ENCODE data around the gene CASP8AP2. TPM values are rescaled to one million over a fixed set of nuclear protein-coding genes. Genes with fewer than 3 reads are reported as not detected.

Gene CASP8AP2
- total and polyA plus RNA-seq, 2 donors (not counting 1 experiment from before 2014, with no cell fraction given): 10.8 to 13.4 TPM

DNA sequence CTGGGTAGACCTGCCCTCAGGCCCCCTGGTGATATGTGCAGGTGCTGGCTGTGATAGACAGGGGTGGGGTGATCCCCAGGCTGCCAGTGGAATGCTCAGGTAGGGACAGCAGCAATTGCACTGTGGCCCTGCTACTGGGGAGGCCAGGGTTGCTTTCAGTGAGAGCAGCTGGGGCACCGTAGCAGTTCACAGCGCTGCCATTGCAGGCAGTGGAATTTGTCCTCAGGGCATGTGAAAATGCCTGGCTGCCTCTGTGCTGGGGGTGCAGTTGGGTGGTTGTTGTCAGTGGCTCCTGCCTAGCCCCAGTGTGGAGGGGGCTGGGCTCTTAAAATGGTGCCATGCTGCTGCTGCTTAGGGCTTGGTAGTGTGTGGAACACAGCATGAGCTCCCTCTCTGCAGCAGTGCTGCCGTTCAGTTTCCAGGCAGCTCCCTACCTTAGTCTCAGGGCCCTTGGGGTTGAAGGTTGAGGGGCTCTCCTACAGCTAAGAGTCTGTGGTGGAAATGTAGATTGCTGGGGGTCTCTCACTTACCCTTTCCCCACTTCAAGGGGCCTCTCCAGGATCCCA lies 88.2 kb downstream of the CASP8AP2 start:
- H3K4me3 ChIP-seq (replicated peaks in 1 of 4; ENCODE audit: control extremely low read depth in 1 of 4, insufficient read depth in 1 of 4, low read depth in 3 of 4, low read length in 4 of 4): no peak overlapping the region
- DNase-seq (ENCODE audit: low read depth in 2 of 2): no peak
- no peak overlapping the region for H3K9ac ChIP-seq (ENCODE audit: insufficient read depth, low read length)
- H3K36me3 ChIP-seq (ENCODE audit: control insufficient read depth, insufficient read depth, low read length): no peaks in the 10 kb centered on the region
- no peaks in the 10 kb centered on the region for H3K79me2 ChIP-seq (ENCODE audit: control insufficient read depth, insufficient read depth, low read length)
- H3K4me2 ChIP-seq (ENCODE audit: extremely low read depth, insufficient read depth, low read length): no peak overlapping the region
- H3K27ac ChIP-seq (ENCODE audit: insufficient read depth, low read length): no peak overlapping the region
- H2AFZ ChIP-seq (ENCODE audit: low read length): no peak overlapping the region
- no peaks in the 10 kb centered on the region for H3K4me1 ChIP-seq (ENCODE audit: control insufficient read depth, extremely low read depth, insufficient read depth, low read length)
- TF ChIP-seq, protein P1, sequence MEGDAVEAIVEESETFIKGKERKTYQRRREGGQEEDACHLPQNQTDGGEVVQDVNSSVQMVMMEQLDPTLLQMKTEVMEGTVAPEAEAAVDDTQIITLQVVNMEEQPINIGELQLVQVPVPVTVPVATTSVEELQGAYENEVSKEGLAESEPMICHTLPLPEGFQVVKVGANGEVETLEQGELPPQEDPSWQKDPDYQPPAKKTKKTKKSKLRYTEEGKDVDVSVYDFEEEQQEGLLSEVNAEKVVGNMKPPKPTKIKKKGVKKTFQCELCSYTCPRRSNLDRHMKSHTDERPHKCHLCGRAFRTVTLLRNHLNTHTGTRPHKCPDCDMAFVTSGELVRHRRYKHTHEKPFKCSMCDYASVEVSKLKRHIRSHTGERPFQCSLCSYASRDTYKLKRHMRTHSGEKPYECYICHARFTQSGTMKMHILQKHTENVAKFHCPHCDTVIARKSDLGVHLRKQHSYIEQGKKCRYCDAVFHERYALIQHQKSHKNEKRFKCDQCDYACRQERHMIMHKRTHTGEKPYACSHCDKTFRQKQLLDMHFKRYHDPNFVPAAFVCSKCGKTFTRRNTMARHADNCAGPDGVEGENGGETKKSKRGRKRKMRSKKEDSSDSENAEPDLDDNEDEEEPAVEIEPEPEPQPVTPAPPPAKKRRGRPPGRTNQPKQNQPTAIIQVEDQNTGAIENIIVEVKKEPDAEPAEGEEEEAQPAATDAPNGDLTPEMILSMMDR (conservative IDR thresholded peaks at IDR 0.05 in 1 of 2, IDR thresholded peaks at IDR 0.05 in 1 of 2; ENCODE audit: low read depth in 1 of 2, low read length in 2 of 2): no peak
- no peak for TF ChIP-seq EZH2 (IDR thresholded peaks at IDR 0.05; ENCODE audit: low read length, missing control alignments)
- no peaks in the 10 kb centered on the region for H4K20me1 ChIP-seq (ENCODE audit: control insufficient read depth, extremely low read depth, insufficient read depth, low read length)
- H3K27me3 ChIP-seq (ENCODE audit: control insufficient read depth, insufficient read depth, low read length): peaks cover 3% of the 10 kb centered on the region
- H3K9me3 ChIP-seq (ENCODE audit: control insufficient read depth, insufficient read depth, low read depth, low read length): no peaks in the 10 kb centered on the region

Other genes with a start within 250 kb of the CASP8AP2 start
- gene LYRM2, start 191.1 kb upstream of the CASP8AP2 start, total RNA-seq: 23.4 and 27.4 TPM in 2 replicates
- 57.4 and 66.1 TPM in 2 replicates for gene LYRM2, start 191.1 kb upstream of the CASP8AP2 start, polyA plus RNA-seq
- gene MDN1, start 10.1 kb upstream of the CASP8AP2 start, total RNA-seq: 20.3 and 23.5 TPM in 2 replicates
- gene MDN1, start 10.1 kb upstream of the CASP8AP2 start, polyA plus RNA-seq: 5.9 and 7.2 TPM in 2 replicates
- gene GJA10, start 64.6 kb downstream of the CASP8AP2 start, total RNA-seq: not detected in 2 replicates
- not detected in 2 replicates for gene GJA10, start 64.6 kb downstream of the CASP8AP2 start, polyA plus RNA-seq